Right forelimb (tissue), 1 donor: ENCODE data around the gene FBN2.

Source experiments
- DNase-seq: peaks from one replicate; pipeline ENCODE4 v3.0.0-alpha.2; 2018

The FBN2 gene

DNA sequence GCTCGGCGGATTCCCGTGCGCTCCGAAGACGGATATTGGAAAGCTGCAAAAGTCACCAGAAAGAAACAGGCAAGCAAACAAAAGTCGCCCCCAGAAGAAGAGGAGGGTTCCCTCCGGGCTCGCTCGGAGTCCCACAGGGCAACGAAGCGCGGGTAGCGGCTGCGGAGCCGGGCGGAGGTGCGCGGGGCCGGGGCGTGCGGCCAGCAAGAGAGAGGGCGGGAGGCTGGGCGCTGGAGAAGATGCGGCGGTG, at the start of gene FBN2:
TSS of gene FBN2 (minus strand) at position 246 of the 250 bp plus-strand sequence. CDS start 642 bp downstream, outside the sequence.
- DNase-seq = no peak

DNA sequence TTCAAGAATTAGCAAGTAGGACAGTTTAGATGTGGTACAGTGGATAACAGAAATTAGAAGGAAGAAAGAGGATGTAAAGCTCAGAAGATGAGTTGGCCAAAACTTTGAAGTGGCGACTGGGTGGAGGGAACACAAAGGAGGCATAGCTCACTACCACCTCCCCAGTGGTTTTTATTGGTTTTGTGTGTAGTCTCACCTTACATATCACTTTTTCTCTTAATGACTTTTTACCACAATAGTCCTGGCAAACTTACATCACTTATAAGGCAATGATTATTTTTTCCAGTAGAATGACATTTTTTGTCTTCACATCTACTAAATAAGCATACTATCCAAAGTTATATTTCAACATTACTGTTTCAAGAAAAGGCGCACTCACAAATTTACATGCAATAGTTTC, 49.2 kb upstream of the FBN2 start:
- no peak for DNase-seq

DNA sequence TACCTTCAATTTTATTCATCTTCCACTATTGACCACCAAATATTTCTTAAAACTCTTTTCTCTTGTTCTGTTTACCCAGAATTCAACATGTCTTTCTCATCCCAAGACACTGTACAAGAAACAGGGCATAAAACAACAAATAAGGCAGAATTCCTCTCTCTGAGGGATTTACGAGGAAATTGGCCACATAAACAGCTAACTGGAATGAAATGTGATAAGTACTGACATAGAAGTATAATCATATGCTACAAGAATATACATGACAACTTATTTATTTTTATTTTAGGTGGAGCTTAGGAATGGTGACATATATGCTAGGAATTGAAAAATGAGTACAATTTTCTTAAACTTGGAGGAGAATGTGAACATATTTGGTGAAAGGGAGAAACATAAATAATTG, 48.8 kb upstream of the FBN2 start:
- DNase-seq = no peak

DNA sequence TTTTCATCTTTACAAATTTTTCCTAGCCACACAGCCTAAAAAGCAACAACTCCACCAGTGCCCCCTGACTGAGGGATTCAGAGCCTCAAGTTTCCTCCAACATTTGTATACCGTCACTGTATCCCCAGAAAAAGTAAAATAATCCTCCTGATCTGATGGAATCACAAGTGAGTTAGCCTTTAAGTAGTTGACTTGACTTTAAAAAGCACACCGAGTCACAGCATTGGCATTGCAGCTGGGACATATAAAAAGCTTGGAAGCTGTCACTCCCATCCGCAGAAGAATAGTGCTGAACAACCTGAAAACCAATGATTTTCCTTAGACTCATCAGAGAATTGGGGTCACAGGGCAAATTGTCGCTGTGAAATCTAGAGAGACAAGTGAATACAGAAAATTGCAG, 41.6 kb upstream of the FBN2 start:
- no peak for DNase-seq

DNA sequence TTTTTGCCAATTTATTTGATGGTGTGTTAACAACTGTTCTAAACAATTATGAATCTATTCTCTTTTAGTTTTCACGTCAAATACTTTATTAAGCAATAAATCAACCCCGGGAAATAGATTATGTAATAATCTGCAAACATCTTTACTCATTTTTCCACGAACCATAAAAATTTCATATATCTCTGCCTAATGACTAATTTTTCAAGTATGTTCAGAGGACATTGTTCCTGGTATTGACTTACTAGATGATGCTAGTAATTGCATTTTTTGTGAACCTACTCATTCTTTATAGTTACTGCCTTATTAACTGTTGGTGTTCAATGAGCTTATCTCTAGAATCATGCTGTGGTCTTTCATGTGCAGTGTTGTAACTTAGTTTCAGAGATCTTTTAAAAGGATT, 41.0 kb upstream of the FBN2 start:
- DNase-seq = no peak

DNA sequence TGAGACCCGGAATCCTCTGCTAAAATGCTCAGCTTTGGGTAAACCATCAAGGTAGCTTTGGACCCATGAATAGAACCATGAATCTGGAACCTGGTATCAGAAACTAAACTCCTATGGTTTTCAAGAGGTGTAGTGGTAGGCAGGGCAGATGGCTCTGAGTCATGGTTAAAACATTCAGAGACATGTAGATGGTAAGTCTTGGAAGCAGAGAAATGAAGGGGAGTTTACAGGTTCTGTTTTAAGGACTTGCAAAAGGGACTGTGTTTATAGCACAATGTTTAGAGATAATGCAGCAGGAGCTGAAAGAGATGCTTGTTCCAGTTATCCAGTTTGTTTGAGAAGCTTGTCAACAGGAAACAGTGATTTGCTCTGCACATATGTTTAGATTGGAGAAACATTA, 36.0 kb upstream of the FBN2 start:
- DNase-seq = no peak

DNA sequence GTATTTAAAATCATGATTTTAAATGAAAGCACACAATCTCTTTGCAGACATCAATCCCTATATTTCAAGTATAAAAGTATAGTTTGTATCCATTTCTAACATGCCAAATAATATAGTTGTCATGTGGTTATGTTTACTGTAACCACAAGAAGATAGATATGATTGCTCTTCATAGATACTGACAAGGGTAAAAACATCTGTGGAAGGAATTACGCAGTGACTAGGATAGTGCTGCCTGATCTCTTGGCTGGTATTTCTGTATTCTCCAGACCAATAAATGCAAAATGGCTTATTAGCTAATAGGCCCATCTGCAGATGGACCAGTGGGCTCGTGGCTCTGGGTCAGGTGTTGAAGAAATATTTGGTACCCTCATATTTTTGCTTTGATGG, 34.9 kb upstream of the FBN2 start:
- DNase-seq = no peak

DNA sequence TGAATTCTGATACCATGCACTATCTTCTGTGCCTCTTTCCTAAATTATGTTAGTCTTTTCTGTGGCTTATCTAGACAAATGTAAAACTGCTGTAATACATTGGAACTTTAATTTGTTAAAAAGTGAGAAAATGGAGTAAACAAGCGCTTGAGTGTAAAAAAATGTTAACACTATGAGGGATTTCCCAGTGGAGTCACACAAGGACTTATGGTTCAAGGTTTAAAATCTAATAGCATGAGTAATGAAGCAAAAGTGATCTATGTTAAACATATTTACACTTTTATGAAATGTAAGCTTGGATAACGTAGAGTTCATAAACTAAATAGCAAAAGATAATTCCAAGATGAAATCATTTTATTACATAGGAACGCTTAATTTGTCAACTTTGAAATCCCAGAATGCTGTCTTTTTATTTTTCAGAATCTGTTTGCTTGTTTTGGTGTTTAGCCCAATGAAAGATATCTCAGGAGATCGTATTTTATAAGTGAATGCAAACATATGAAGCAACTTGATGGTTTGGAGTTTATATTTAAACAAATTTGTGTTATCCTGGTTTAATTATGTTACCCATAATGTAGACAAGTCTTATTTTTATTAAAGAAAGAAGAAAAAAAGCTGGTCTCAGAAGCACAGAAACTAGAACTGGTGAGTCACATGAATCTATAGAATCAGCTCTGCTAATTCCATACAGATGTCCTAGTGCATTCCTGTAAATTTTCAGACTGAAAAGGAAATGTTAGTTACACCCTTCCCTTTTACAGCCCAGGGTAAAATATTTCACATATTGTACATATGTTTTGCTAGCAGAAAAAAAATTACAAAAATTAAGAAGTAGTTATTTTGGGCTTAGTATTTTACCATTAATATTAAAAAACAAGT, 34.2 kb upstream of the FBN2 start:
- DNase-seq = no peak

DNA sequence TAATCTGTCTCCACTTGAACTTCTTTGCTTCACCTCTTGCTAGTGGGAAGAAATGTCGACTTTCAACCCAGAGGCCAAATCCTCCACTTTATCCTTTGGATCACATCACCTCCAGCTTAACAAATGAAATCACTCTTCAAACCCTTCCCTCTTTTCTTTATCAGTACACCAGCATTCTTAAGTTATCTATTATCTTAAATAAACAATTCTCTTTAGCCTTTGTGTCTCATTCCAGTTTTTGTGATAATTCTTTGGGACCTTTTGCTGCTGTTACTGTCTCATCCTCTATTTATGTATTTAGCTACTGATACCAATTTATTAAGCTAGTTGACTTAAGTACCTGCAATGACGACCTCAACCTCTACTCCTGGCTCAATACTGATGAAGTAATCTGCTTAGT, 28.1 kb upstream of the FBN2 start:
- no peak for DNase-seq

DNA sequence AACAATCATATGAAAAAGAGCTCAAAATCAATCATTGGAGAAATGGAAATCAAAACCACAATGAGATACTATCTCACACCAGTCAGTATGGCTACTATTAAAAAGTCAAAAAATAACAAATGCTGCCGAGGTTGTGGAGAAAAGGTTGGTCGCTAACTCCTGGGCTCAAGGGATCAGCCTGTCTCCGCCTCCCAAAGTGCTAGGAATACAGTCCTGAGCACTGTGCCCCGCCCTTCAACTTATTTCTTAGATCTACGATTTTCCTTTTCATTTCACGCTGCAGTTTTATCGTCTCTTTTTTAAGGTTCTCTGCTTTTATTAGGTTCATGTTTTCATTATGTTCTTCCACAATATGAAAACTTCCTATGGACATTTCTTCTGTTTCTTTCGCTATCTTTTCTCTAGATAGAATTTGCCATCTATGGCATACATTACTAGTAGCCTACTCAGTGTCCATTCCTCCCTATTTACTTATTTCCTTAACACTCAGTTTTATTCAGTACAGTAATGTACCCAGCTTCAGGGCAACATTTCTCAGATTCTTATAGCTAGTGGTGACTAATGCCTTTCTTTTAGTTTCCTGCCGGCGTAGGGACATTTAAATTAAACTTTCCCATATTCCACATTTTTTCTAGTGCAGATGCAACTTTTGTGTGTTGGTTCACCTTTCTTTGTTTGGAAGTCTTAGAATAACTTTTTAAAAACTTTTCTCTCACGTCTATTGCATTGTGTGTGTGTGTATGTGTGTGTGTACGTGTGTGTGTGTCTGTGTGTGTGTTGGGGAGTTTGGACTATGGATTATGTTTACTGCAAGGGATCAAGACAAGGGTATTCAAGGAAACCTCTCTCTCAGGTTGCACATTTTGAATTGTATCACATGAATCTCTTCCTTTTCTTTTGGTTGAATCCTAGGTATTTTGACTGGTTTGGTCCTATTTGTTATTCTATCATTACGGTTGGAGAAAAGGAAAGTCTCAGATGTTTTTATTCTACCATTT, 21.6 kb upstream of the FBN2 start:
- no peak for DNase-seq

DNA sequence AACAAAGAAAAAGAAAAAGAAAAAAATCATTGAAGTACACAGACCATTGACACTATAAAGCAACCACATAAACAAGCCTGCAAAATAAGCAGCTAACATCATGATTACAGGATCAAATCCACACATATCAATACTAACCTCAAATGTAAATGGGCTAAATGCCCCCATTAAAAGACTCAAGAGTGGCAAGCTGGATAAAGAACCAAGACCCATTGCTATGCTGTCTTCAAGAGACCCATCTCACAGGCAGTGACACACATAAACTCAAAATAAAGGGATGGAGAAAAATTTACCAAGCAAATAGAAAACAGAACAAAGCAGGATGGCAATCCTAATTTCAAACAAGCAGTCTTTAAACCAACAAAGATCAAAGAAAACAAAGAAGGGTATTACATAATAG, 15.7 kb upstream of the FBN2 start:
- no peak for DNase-seq

DNA sequence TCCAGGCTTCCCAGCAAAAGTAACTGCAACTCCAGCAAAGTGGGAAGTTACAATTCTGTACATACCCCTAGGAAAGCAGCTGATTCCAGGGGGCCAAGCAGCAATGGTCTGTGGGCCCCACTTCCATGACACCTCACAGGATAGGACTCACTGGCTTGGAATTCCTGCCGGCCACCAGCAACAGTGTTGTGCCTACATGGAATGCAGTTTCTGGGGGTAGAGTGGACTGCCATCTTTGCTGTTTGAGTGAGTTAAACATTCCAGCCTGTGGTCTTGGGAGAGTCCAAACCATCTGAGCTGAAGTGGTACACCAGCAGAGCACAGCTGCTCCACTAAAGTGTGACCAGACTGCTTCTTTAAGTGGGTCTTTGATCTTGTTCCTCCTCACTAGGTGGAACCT, 13.4 kb upstream of the FBN2 start:
- DNase-seq = no peak

DNA sequence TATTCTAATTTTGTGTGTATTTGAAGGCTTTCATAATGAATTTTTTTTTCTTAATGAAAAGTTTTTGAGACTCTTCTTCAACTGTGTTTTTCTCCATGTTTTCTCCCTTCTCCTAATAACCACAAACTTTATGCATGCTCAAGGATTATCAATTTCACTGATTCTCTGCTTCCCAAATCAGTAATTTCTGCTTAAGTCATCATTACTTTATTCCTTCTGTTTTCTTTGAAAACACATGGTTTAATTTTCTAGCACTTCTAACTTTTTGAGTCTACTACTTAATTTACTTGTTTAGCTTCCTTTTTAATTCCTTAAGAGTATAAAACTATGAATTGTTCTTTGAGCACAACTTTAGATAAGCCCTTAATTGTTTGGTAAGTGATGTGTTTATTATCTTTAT, 11.5 kb upstream of the FBN2 start:
- DNase-seq = no peak

DNA sequence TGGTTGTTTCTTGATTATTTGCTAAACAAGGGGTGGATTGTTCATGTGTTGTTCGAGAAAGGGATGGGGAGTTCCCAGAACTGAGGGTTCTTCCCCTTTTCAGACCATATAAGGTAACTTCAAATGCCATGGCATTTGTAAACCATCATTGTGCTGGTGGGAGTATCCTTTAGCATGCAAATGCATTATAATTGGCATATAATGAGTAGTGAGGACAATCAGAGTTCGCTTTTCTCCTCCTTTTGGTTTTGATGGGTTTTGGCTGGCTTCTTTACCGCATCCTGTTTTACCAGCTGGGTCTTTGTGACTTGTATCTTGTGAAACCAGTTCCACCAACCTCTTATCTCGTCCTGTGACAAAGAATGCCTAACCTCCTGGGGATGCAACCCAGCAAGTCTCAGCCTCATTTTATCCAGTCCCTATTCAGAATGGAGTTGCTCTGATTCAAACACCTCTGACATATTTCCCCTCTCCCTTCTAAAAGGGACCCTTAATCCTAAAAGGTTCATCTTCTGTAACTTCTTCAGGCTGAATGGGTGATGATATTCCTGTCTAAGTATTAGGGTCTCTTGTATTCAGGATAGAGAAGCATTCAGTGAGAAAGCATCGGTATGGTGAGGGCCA, 8.7 kb upstream of the FBN2 start:
- DNase-seq = no peak

DNA sequence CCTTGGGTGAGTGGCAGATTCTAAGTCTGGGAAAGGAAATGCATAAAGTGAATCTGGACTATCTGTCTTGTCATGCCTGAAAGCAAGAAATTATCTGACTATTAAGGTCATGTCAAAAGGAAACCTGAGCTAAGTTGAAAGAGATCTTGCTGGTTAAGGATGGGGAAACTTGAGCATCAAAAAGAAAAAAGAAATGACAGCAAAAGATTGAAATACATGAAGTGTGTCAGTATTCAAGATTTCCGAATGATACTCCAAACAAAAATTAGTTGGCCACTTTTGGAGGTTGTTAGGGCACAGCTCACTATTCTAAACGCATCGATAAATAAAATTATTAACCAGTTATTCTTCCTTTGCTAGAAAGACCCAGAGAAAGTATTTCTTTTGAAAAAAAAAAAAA, 3.3 kb upstream of the FBN2 start:
- DNase-seq = no peak

DNA sequence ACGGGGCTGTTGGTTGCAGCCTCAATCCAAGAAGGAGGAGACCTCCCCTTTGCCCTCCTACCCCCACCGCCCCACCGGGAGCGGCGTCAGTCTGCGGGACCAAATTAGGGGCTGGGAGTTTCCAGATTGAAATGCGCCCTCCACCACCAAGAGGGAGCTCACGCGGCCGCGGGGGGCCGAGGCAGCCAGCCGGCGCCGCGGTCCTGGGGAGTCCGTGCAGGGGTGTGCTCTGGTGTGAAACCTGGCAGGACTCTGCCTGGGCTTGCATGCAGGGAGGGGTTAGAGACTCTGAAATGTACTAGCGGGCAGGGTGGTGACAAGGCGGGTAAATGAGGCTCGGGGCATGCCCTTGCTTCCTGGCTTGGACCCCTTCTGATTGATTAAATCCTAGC, 989 bp upstream of the FBN2 start:
- DNase-seq = no peak

DNA sequence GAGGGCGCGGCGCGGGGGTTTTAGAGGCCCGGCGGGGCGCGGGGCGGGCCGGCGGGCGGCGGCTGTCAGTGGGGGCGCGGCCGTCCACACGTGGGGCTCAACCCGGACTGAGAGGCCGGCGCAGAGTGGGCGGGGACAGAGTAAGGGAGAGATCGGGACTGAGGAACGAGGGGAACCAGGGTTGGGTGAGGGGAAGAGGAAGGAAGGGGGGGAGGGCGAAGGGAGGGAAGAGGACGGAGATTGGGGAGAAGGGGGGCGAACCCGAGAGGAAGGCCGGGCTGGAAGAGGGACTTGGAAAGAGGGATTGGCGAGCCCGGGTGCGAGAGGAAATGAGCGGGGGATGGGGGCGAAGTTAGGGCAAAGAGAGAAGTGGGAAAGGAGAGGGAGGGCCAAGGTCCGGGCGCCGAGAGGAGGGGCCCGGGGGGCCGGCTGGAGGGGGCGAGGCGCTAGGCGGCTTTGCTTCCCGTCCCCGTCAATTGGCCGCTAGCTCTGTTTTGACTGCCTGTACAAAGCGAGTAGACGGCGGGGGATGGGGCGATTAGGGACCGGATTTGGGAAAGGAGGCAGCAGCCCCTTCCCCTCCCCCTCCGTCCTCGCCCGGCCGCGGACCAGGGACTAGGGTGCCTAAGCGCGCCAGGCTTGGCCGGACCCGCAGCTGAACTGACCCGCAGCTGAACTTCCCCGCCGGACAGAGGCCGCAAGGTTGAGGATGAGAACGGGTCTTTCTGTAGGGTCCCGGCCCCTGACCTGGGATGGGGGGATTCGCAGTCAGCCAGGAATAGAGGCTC, 399 bp upstream of the FBN2 start:
- DNase-seq = peak; percentile 93

DNA sequence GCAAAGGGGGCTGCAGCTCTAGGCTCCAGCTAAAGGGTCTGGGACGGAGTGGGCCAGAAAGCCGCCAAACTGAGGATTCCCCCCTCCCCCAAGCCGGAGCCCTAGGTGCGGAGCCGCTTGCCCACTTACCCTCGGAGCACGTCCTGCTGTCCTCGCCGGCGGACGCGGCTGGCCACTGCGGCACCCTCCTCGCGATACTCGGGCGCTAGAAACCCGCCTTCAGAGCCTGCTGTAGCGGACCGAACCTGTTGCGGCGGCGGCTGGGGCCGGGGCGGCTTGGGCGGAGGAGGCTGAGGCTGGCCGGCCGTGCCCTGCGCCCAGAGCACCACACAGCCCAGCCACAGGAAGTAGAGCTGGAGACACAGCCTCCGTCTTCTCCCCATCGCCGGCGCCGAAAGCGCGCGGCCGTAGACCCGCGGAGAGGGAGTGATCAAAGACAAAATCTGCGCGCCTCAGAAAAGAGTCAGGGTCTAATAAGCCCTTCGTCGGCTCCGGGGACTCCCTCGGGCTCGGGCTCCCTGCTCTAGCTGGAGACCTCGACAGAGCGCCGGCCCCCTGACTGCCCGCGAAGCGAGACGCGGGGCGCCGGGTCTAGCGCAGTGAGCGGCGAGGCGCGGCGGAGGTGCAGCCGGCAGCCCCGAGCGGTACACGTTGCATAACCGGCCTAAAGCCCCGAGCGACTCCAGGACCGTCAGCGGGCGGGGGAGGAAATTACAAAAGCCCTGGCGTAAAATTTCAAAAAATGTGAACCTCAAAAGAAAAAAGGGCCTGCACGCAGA, 635 bp downstream of the FBN2 start:
- no peak for DNase-seq

DNA sequence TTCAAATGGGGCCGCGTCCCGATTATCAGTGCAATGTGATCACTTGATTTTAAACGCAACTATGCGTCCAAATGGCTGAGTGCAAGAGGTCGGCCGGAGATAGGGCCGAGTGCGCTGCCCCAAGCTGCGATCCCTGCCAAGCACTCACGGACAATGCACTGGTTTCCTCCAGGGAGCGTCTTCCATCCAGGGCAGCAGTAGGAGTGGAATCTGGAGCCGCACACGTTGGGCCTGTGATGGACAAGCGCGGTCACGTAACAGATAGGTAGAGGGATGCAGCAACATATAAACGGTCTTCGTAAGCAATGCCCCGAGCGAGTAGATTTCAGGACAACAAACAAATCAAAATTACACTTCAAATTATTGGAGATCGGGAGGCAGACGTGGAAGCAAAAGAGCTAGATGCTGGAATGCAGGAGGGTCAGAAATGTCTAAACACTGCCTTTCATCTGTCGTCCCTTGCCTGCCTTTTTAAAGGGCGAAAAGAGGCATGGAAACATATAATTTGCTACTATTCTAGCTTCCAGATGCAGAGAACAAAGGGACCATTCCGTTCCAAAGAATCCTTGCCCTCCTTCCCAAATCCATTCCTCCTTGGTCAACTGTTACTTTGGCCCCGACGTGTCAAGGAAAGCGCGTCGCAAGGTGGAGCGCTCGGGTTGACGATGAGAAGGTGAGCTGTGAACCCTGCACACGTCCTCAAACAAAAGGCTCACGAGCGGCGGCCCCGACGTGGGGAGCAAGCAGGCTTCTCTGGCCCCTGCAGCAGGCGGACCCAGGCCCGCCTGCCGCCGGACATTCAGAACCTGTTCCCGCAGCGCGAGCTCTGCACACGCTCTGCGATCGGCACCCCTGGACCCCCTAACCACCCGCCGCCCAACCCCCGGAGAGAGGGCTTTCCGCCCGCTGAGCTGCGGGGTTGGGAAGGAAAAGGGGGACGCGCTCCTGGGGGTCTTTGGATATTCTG, 1.5 kb downstream of the FBN2 start:
- peak; percentile 61 for DNase-seq

DNA sequence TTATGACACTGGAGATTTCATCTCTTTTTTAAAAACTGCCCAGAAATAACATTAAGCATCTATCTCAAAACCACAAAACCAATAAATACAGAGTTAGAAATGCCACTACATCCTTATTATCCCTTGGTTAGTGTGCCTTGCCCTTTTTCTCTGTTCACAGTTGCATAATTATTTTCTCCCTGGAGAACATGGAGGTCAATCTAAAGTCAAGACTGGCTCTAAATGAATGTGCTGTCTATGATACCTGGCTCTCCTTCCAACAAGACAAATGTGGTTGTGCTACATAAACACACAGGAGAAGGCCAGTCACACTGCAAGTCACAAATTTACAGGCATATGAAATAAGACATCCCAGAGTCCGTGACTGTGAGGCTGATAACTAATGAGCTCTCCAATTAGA, 2.8 kb downstream of the FBN2 start:
- no peak for DNase-seq

DNA sequence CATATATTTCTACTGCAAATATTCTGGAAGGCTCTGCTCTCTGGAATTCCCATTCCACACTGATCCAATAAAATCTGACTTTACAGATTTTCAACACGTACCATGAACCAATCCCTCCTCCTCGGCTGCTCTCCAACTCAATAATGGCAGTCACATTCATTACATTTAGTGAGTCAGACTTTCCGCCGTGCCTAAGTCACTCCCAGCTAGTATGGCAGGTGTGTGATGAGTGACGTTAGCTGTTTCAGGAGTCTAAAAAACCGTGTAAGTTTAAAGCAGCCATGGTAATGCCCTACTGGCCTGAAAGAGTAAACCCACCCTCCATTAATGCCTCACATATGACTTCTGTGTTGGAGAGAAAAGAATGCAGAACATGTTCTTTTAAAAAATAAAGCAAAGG, 3.3 kb downstream of the FBN2 start:
- DNase-seq = peak; percentile 72
